HepG2 (cell line): ENCODE measurements around the gene ARHGEF16. TPM values are rescaled to one million over a fixed set of nuclear protein-coding genes. Genes with fewer than 3 reads are reported as not detected.
A peak's percentile ranks its signal among the peaks of the same experiment; 100 is the strongest.

Experiments used
- ARNT2 ChIP-seq: sonication (generic); formaldehyde crosslinking; IDR thresholded peaks from 2 replicates; pipeline ENCODE4 v1.8.0; 2022; ENCODE audit warnings: mild to moderate bottlenecking, low read depth, missing genetic modification reagents, moderate library complexity
- ATF7-NPFF ChIP-seq: sonication (generic); formaldehyde crosslinking; IDR thresholded peaks from 2 replicates; pipeline ENCODE4 v1.8.1; 2023; ENCODE audit warnings: mild to moderate bottlenecking, low read depth, missing genetic modification reagents, moderate library complexity
- CC2D1A ChIP-seq: sonication (generic); formaldehyde crosslinking; IDR thresholded peaks from 2 replicates; pipeline ENCODE4 v1.8.1; 2023; ENCODE audit warnings: mild to moderate bottlenecking, missing genetic modification reagents
- EHMT2 ChIP-seq: fragments of 200-600 bp; sonication (generic); IDR thresholded peaks from 2 replicates; pipeline ENCODE4 v1.7.0; 2017; ENCODE audit warnings: antibody characterized with exemption, low read depth, low read length, borderline replicate concordance
- ELF3 ChIP-seq: IDR thresholded peaks from 2 replicates; pipeline ENCODE4 v1.6.1; 2016; ENCODE audit warnings: missing genetic modification reagents, missing compliant biosample characterization
- MIER2 ChIP-seq: IDR thresholded peaks from 2 replicates; pipeline ENCODE4 v1.6.1; 2016; ENCODE audit warnings: missing biosample characterization, missing genetic modification reagents
- NFATC3 ChIP-seq: sonication (generic); formaldehyde crosslinking; IDR thresholded peaks from 2 replicates; pipeline ENCODE4 v1.5.1; 2020; ENCODE audit warnings: mild to moderate bottlenecking, missing genetic modification reagents
- SUZ12 ChIP-seq: fragments of 150-350 bp; IDR thresholded peaks from 2 replicates; pipeline ENCODE4 v1.6.1; 2014; ENCODE audit warnings: low read depth, low read length
- YEATS2 ChIP-seq: sonication (generic); formaldehyde crosslinking; IDR thresholded peaks from 2 replicates; pipeline ENCODE4 v1.4.0; 2020; ENCODE audit warnings: missing genetic modification reagents, borderline replicate concordance
- ZNF235 ChIP-seq: sonication (generic); formaldehyde crosslinking; IDR thresholded peaks from 2 replicates; pipeline ENCODE4 v1.8.1; 2023; ENCODE audit warnings: mild to moderate bottlenecking, missing genetic modification reagents, borderline replicate concordance
- ZNF276 ChIP-seq: sonication (generic); formaldehyde crosslinking; IDR thresholded peaks from 2 replicates; pipeline ENCODE4 v1.4.0; 2020; ENCODE audit warnings: mild to moderate bottlenecking, low read depth, missing genetic modification reagents
- ZNF446 ChIP-seq: sonication (generic); formaldehyde crosslinking; IDR thresholded peaks from 2 replicates; pipeline ENCODE4 v1.5.0; 2020; ENCODE audit warnings: mild to moderate bottlenecking, missing genetic modification reagents
- ZNF749 ChIP-seq: sonication (generic); formaldehyde crosslinking; IDR thresholded peaks from 2 replicates; pipeline ENCODE4 v1.8.0; 2022; ENCODE audit warnings: mild to moderate bottlenecking, missing genetic modification reagents, moderate library complexity, borderline replicate concordance
- ZNF75D ChIP-seq: sonication (generic); formaldehyde crosslinking; IDR thresholded peaks from 2 replicates; pipeline ENCODE4 v1.8.1; 2023; ENCODE audit warnings: missing genetic modification reagents, mild to moderate bottlenecking, borderline replicate concordance
- ZNF83 ChIP-seq: sonication (generic); formaldehyde crosslinking; IDR thresholded peaks from 2 replicates; pipeline ENCODE4 v1.4.0; 2020; ENCODE audit warnings: missing genetic modification reagents, mild to moderate bottlenecking, borderline replicate concordance
- polyA plus RNA-seq, 8 experiments: library from polyadenylated mRNA; depleted of rRNA in 3 of 8; stranded (reverse) in 7 of 8; unstranded in 1 of 8; fragments of >200 nt; fragmentation: Illumina TruSeq in 4 of 8; extraction: Trizol in 4 of 8; gene quantifications; 2 replicates each; pipeline versions ENCODE4 v1.2.1 to v1.2.3, GENCODE V29; 2011 to 2016; ENCODE audit warnings: low read depth in 4 of 8, missing spikeins in 1 of 8, mixed read lengths in 1 of 8; ENCODE audit not compliant: insufficient read depth in 1 of 8
- total RNA-seq, 5 experiments: library from RNA; depleted of rRNA; stranded (reverse); fragments of >200 nt; fragmentation: Illumina TruSeq; extraction: Trizol; gene quantifications; 2 replicates each; pipeline ENCODE4 v1.2.3, GENCODE V29; 2016; ENCODE audit warnings: low read depth in 1 of 5

ARHGEF16 gene
- total and polyA plus RNA-seq, 2 of the 13 experiments (the other 11 are each of a cell fraction or from before 2014, with no cell fraction given), result 20.3 to 39.9 TPM

DNA sequence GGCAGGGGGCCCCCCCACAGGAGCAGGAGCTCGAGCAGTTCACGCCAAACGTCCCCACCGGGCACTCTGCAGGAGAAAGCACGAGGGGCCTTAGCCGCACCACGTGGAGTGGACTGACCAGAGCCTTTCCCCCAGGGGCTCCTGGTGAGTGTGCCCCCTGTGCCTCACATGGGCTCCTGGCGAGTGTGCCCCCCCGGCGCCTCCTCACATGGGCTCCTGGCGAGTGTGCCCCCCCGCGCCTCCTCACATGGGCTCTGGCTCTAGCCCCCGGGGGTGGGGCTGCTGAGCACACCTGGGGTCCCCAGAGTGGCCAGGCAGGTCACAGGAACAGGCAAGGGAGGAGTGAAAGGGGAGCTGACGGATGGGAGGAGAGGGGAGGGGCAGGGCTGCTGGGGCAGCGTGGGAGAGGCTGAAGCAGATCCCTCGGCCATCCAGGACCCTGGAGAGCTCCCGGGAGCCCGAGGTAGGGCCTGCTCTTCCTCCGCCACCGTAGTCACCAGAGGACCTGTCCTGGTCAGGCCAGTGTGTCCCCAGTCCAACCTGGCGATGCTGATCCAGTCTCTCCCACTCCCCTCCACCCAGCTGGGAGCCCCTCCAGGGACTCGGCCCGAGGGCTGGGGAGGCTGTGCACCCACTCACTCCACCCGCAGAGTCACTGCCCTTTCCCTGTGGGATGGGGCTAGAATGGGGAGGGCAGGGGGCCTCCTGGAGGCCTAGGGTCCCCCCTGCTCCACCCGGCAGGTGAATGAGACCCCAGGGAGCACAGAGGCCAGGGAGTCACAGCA is 47.6 kb downstream of the ARHGEF16 start (continued):
- TF ChIP-seq ZNF83 (CRISPR knock-in tag) (no peak), ARNT2 (CRISPR knock-in tag) (peak; percentile 23; the same call in 1 of the 2 replicates), ATF7-NPFF (CRISPR knock-in tag) (peak; percentile 59; the same call in 1 of the 2 replicates), ZNF276 (CRISPR knock-in tag) (no peak), MIER2 (CRISPR knock-in tag) (peak; percentile 95), SUZ12 (no peak), ZNF446 (peak; percentile 43; the same call in 1 of the 2 replicates), NFATC3 (CRISPR knock-in tag) (no peak), ZNF235 (CRISPR knock-in tag) (no peak), ELF3 (CRISPR knock-in tag) (0 out of 2 replicates have a peak, but pooled peaks have one; percentile 21), ZNF75D (no peak), YEATS2 (CRISPR knock-in tag) (no peak), CC2D1A (CRISPR knock-in tag) (no peak), ZNF749 (CRISPR knock-in tag) (0 out of 2 replicates have a peak, but pooled peaks have one; percentile 28), EHMT2 (0 out of 2 replicates have a peak, but pooled peaks have one; percentile 42)
- TF ChIP-seq, all 625 proteins: peak for 35
